Activated CD4-positive, alpha-beta memory T cell treated with anti-CD3 and anti-CD28 coated beads, Interleukin-2, amount 10 ng/mL, durations not matched to agents 7 days and 5 days (primary cell): Measurements from ENCODE around the gene SLC5A11. TPM values are rescaled to one million over a fixed set of nuclear protein-coding genes. Genes with fewer than 3 reads are reported as not detected.
A peak's percentile ranks its signal among the peaks of the same experiment; 100 is the strongest.
"Not testable (repeated sequence)": the region's sequence is repeated elsewhere in the genome, so short reads cannot be mapped to it uniquely, and the experiment has no call there.

ENCODE experiments used
- CTCF ChIA-PET: fragments of 350-600 bp; sonication (Branson Sonifier 250); formaldehyde crosslinking; loops from one replicate; lab custom pipeline; 2021; ENCODE audit warnings: antibody characterized with exemption, inconsistent platforms; lab: Charles Lee
- POLR2A ChIA-PET: fragments of 350-600 bp; sonication (Branson Sonifier 250); formaldehyde crosslinking; loops from one replicate; lab custom pipeline; 2021; ENCODE audit warnings: antibody characterized with exemption; lab: Charles Lee
- DNase-seq: peaks from one replicate; pipeline ENCODE4 v3.0.0-alpha.2; 2020
- H3K27ac Mint-ChIP-seq: one replicate; pipeline ENCODE4 v1.8.0; 2021; ENCODE audit warnings: mild to moderate bottlenecking, mixed read lengths
- H3K27me3 Mint-ChIP-seq: one replicate; pipeline ENCODE4 v1.8.0; 2021; ENCODE audit warnings: mixed read lengths
- H3K36me3 Mint-ChIP-seq: one replicate; pipeline ENCODE4 v1.8.0; 2021; ENCODE audit warnings: low read depth, mixed read lengths
- H3K4me1 Mint-ChIP-seq: one replicate; pipeline ENCODE4 v1.8.0; 2021; ENCODE audit warnings: mixed read lengths
- H3K4me3 Mint-ChIP-seq: one replicate; pipeline ENCODE4 v1.8.0; 2021; ENCODE audit warnings: mild to moderate bottlenecking, mixed read lengths
- H3K9me3 Mint-ChIP-seq: one replicate; pipeline ENCODE4 v1.8.0; 2021; ENCODE audit warnings: mixed read lengths
- total RNA-seq, 2 experiments: library from RNA; stranded (reverse); gene quantifications; one replicate each; pipeline ENCODE4 v1.2.3, GENCODE V29; 2021

SLC5A11 gene
- total RNA-seq, 2 experiments from 2014 or later = not detected

GRCh38 chr16:24854607-24855171 is 8.9 kb downstream of the SLC5A11 start:
- Mint-ChIP-seq H3K27ac (no peak overlapping the region), H3K9me3 (no peaks in the 10 kb centered on the region), H3K4me3 (no peak overlapping the region), H3K36me3 (no peaks in the 10 kb centered on the region), H3K27me3 (no peaks in the 10 kb centered on the region), H3K4me1 (peaks cover 18% of the 10 kb centered on the region)
- ChIA-PET CTCF (interaction anchor here (0.6 kb wide), 1 partner anchor 11 kb away, joined by 5 read pairs; no protein-coding TSS in a partner anchor), POLR2A (no interaction called here)
- DNase-seq = no peak

- no peaks in the 10 kb centered on the region for H3K36me3 Mint-ChIP-seq
- no peaks in the 10 kb centered on the region for H3K9me3 Mint-ChIP-seq
- no peak overlapping the region for H3K4me3 Mint-ChIP-seq
- no peaks in the 10 kb centered on the region for H3K27me3 Mint-ChIP-seq
- peaks cover 11% of the 10 kb centered on the region for H3K4me1 Mint-ChIP-seq
- no peak for DNase-seq
- CTCF ChIA-PET = no interaction called here
- POLR2A ChIA-PET = no interaction called here
- H3K27ac Mint-ChIP-seq = no peak overlapping the region
Observed at GRCh38 chr16:24855678-24856077, 9.9 kb downstream of the SLC5A11 start.

- CTCF ChIA-PET = interaction anchor here (0.7 to 0.8 kb wide), 2 partner anchors 80 to 1674 kb away, joined by 4 read pairs; no protein-coding TSS in a partner anchor
- H3K27me3 Mint-ChIP-seq, POLR2A ChIA-PET, H3K4me3 Mint-ChIP-seq, H3K27ac Mint-ChIP-seq, H3K36me3 Mint-ChIP-seq, H3K4me1 Mint-ChIP-seq, DNase-seq, H3K9me3 Mint-ChIP-seq: not testable (repeated sequence)
Observed at GRCh38 chr16:24856871-24857270, 11.1 kb downstream of the SLC5A11 start.

GRCh38 chr16:24858219-24859041 is 12.7 kb downstream of the SLC5A11 start:
- Mint-ChIP-seq H3K27ac (no peak overlapping the region), H3K36me3 (no peaks in the 10 kb centered on the region), H3K4me3 (no peak overlapping the region), H3K9me3 (no peaks in the 10 kb centered on the region), H3K27me3 (no peaks in the 10 kb centered on the region), H3K4me1 (no peaks in the 10 kb centered on the region)
- CTCF ChIA-PET = no interaction called here
- POLR2A ChIA-PET = no interaction called here
- peak; percentile 58 for DNase-seq

GRCh38 chr16:24861461-24861860 is 15.7 kb downstream of the SLC5A11 start:
- Mint-ChIP-seq H3K27ac (no peak overlapping the region), H3K27me3 (peaks cover 2% of the 10 kb centered on the region), H3K36me3 (no peaks in the 10 kb centered on the region), H3K4me1 (no peaks in the 10 kb centered on the region), H3K4me3 (no peak overlapping the region), H3K9me3 (no peaks in the 10 kb centered on the region)
- ChIA-PET POLR2A (no interaction called here), CTCF (no interaction called here)
- no peak for DNase-seq

DNA sequence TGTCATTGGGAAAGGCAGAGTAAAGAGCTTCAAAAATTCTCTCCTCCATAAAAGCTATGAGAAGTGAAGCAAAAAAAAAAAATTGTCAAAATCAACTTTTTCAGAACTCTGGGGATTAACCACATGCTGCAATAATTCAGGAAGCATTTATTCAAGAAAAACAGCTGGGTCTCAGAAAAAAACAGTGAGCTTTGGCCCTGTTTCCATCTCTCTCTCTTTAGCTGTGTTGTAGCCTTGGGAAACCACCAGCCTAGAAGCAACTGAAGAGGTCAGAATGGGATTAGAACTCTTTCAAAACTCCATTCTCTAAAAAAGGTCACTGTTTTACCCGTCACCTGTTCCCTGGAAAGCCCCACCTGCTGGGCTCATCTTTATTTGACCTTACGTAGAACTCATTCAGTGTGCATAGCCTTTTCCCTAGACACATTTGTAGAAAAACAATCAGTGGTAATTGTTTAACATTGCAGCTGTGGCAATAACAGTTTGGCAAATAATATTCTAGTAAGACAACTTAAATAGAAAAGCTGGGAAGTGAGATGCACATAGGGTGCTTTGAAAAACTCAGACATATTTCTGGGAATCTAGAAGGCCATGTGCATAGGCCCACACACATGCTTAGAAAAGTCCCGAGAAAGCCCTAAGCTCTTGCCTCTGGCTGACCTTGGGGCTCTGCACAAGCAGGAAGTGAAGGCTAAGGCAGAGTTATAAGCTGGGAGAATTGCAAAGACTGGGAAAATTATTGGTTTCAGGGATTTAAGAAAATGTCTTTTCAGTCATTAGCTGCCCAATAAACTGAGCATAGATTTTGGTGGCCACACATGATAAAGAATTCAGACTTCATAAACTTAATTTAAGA is 18.0 kb downstream of the SLC5A11 start:
- no peaks in the 10 kb centered on the region for H3K9me3 Mint-ChIP-seq
- peaks cover 2% of the 10 kb centered on the region for H3K27me3 Mint-ChIP-seq
- POLR2A ChIA-PET = no interaction called here
- no peak for DNase-seq
- no peaks in the 10 kb centered on the region for H3K4me1 Mint-ChIP-seq
- no peaks in the 10 kb centered on the region for H3K36me3 Mint-ChIP-seq
- no peak overlapping the region for H3K27ac Mint-ChIP-seq
- no peak overlapping the region for H3K4me3 Mint-ChIP-seq
- CTCF ChIA-PET = no interaction called here

GRCh38 chr16:24869033-24869432 is 23.3 kb downstream of the SLC5A11 start:
- ChIA-PET POLR2A (no interaction called here), CTCF (no interaction called here)
- H3K27ac Mint-ChIP-seq = no peak overlapping the region
- H3K36me3 Mint-ChIP-seq = no peaks in the 10 kb centered on the region
- no peak overlapping the region for H3K4me3 Mint-ChIP-seq
- peaks cover 2% of the 10 kb centered on the region for H3K27me3 Mint-ChIP-seq
- H3K9me3 Mint-ChIP-seq = no peaks in the 10 kb centered on the region
- DNase-seq = no peak
- H3K4me1 Mint-ChIP-seq = no peaks in the 10 kb centered on the region

GRCh38 chr16:24871891-24872290 is 26.1 kb downstream of the SLC5A11 start:
- H3K36me3 Mint-ChIP-seq = no peaks in the 10 kb centered on the region
- no peak overlapping the region for H3K4me3 Mint-ChIP-seq
- ChIA-PET CTCF (no interaction called here), POLR2A (no interaction called here)
- H3K4me1 Mint-ChIP-seq = no peaks in the 10 kb centered on the region
- no peak for DNase-seq
- H3K27ac Mint-ChIP-seq = no peak overlapping the region
- peaks cover 1% of the 10 kb centered on the region for H3K27me3 Mint-ChIP-seq
- H3K9me3 Mint-ChIP-seq = no peaks in the 10 kb centered on the region

- Mint-ChIP-seq H3K4me3 (no peak overlapping the region), H3K27me3 (peaks cover 1% of the 10 kb centered on the region), H3K9me3 (no peaks in the 10 kb centered on the region), H3K27ac (no peak overlapping the region), H3K36me3 (no peaks in the 10 kb centered on the region), H3K4me1 (no peaks in the 10 kb centered on the region)
- DNase-seq = no peak
- ChIA-PET CTCF (no interaction called here), POLR2A (no interaction called here)
Observed at GRCh38 chr16:24873028-24873427, 27.3 kb downstream of the SLC5A11 start.

DNA sequence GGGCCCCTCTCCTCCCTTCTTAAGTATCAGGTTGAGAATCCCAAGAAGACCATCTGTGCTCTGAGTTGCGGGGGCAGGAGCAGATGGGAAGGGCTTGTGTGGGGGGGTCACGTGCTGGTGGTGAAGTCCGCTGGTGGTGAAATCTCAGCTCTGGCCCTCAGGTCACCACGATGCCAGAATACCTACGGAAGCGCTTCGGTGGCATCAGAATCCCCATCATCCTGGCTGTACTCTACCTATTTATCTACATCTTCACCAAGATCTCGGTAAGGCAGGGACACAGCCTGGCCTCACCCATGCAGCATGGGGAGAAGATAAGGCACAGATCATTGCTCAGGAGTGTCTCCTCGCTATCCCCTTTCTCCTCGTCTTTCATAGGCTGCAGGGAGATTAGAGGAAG is 29.7 kb downstream of the SLC5A11 start:
- CTCF ChIA-PET = no interaction called here

GRCh38 chr16:24876231-24876630 is 30.5 kb downstream of the SLC5A11 start:
- ChIA-PET POLR2A (no interaction called here), CTCF (no interaction called here)
- no peaks in the 10 kb centered on the region for H3K36me3 Mint-ChIP-seq
- DNase-seq = no peak
- H3K4me1 Mint-ChIP-seq = no peaks in the 10 kb centered on the region
- H3K4me3 Mint-ChIP-seq = no peak overlapping the region
- H3K27ac Mint-ChIP-seq = no peak overlapping the region
- H3K9me3 Mint-ChIP-seq = no peaks in the 10 kb centered on the region
- peaks cover 1% of the 10 kb centered on the region for H3K27me3 Mint-ChIP-seq

More for the DNA sequence above, 29.7 kb downstream of the SLC5A11 start:
- Mint-ChIP-seq H3K27ac (no peak overlapping the region), H3K27me3 (peaks cover 1% of the 10 kb centered on the region), H3K4me3 (no peak overlapping the region), H3K9me3 (no peaks in the 10 kb centered on the region), H3K36me3 (no peaks in the 10 kb centered on the region), H3K4me1 (no peaks in the 10 kb centered on the region)
- POLR2A ChIA-PET = no interaction called here
- no peak for DNase-seq

GRCh38 chr16:24879684-24880083 is 33.9 kb downstream of the SLC5A11 start:
- no peaks in the 10 kb centered on the region for H3K9me3 Mint-ChIP-seq
- CTCF ChIA-PET = no interaction called here
- DNase-seq = no peak
- H3K36me3 Mint-ChIP-seq = no peaks in the 10 kb centered on the region
- peaks cover 1% of the 10 kb centered on the region for H3K27me3 Mint-ChIP-seq
- no peak overlapping the region for H3K4me3 Mint-ChIP-seq
- no peaks in the 10 kb centered on the region for H3K4me1 Mint-ChIP-seq
- POLR2A ChIA-PET = no interaction called here
- H3K27ac Mint-ChIP-seq = no peak overlapping the region

- Mint-ChIP-seq H3K27ac (no peak overlapping the region), H3K36me3 (no peaks in the 10 kb centered on the region), H3K4me3 (no peak overlapping the region), H3K9me3 (no peaks in the 10 kb centered on the region), H3K4me1 (no peaks in the 10 kb centered on the region), H3K27me3 (peaks cover 9% of the 10 kb centered on the region)
- CTCF ChIA-PET = no interaction called here
- POLR2A ChIA-PET = no interaction called here
- DNase-seq = no peak
Observed at GRCh38 chr16:24883714-24884151, 38.0 kb downstream of the SLC5A11 start.
